T-helper 1 cell treated with Interleukin-12 subunit alpha and Interleukin-12 subunit beta and Interleukin-4 antibody, amounts not matched to agents 30 μg/mL and 1 μg/mL, for 36 hours (primary cell): ENCODE data around the gene TXNDC16.
"Not testable (repeated sequence)": the region's sequence is repeated elsewhere in the genome, so short reads cannot be mapped to it uniquely, and the experiment has no call there.

Experiments
- H3K27ac Mint-ChIP-seq: one replicate; pipeline ENCODE4 v1.8.0; 2021; ENCODE audit warnings: mild to moderate bottlenecking, mixed read lengths
- H3K27me3 Mint-ChIP-seq: one replicate; pipeline ENCODE4 v1.8.0; 2021; ENCODE audit warnings: low read depth, mixed read lengths
- H3K36me3 Mint-ChIP-seq: one replicate; pipeline ENCODE4 v1.8.0; 2021; ENCODE audit warnings: low read depth, mixed read lengths
- H3K4me1 Mint-ChIP-seq: one replicate; pipeline ENCODE4 v1.8.0; 2021; ENCODE audit warnings: low read depth, mixed read lengths
- H3K4me3 Mint-ChIP-seq: one replicate; pipeline ENCODE4 v1.8.0; 2021; ENCODE audit warnings: mild to moderate bottlenecking, moderate library complexity, mixed read lengths
- H3K9me3 Mint-ChIP-seq: one replicate; pipeline ENCODE4 v1.8.0; 2021; ENCODE audit warnings: mixed read lengths

Gene TXNDC16

GRCh38 chr14:52552063-52552988 lies at the start of gene TXNDC16, which contains the start of gene GPR137C:
TXNDC16 (minus strand) TSS chr14:52552505; CDS start chr14:52543557, 8,948 bp downstream.
GPR137C (plus strand) TSS chr14:52552836; CDS start chr14:52553148, 312 bp downstream.
- Mint-ChIP-seq H3K36me3 (no peaks in the 10 kb centered on the region), H3K9me3 (no peaks in the 10 kb centered on the region), H3K27me3 (peaks cover 28% of the 10 kb centered on the region), H3K4me1 (peaks cover 29% of the 10 kb centered on the region), H3K27ac (peak within 1 kb of the TSS; percentile 81), H3K4me3 (peak within 1 kb of the TSS; percentile 91)

- Mint-ChIP-seq H3K4me3 (no peak overlapping the region), H3K27me3 (peaks cover 15% of the 10 kb centered on the region)
These were observed 47.7 kb upstream of the TXNDC16 start for GRCh38 chr14:52599974-52600373.

GRCh38 chr14:52598568-52598967 lies 46.3 kb upstream of the TXNDC16 start:
- Mint-ChIP-seq H3K27me3 (peaks cover 17% of the 10 kb centered on the region), H3K4me1 (peaks cover 2% of the 10 kb centered on the region), H3K9me3 (peaks cover 5% of the 10 kb centered on the region), H3K36me3 (no peaks in the 10 kb centered on the region), H3K27ac (no peak overlapping the region), H3K4me3 (no peak overlapping the region)

More at GRCh38 chr14:52599974-52600373, 47.7 kb upstream of the TXNDC16 start:
- Mint-ChIP-seq H3K27ac (no peak overlapping the region), H3K4me1 (peaks cover 2% of the 10 kb centered on the region), H3K36me3 (no peaks in the 10 kb centered on the region), H3K9me3 (no peaks in the 10 kb centered on the region)

GRCh38 chr14:52596861-52597260 lies 44.6 kb upstream of the TXNDC16 start:
- Mint-ChIP-seq H3K9me3 (peaks cover 6% of the 10 kb centered on the region), H3K27me3 (peaks cover 18% of the 10 kb centered on the region), H3K36me3 (no peaks in the 10 kb centered on the region), H3K4me1 (no peaks in the 10 kb centered on the region), H3K27ac (no peak overlapping the region), H3K4me3 (no peak overlapping the region)

GRCh38 chr14:52596320-52596719 lies 44.0 kb upstream of the TXNDC16 start:
- Mint-ChIP-seq H3K4me3 (no peak overlapping the region), H3K27ac (no peak overlapping the region), H3K9me3 (peaks cover 6% of the 10 kb centered on the region), H3K27me3 (peaks cover 18% of the 10 kb centered on the region), H3K36me3 (no peaks in the 10 kb centered on the region), H3K4me1 (no peaks in the 10 kb centered on the region)

- H3K27me3 Mint-ChIP-seq, result peaks cover 11% of the 10 kb centered on the region
- H3K4me1 Mint-ChIP-seq, result no peaks in the 10 kb centered on the region
- no peak overlapping the region for H3K27ac Mint-ChIP-seq
- H3K4me3 Mint-ChIP-seq, result no peak overlapping the region
- H3K36me3 Mint-ChIP-seq, result no peaks in the 10 kb centered on the region
- peaks cover 6% of the 10 kb centered on the region for H3K9me3 Mint-ChIP-seq
These were observed 38.0 kb upstream of the TXNDC16 start for GRCh38 chr14:52590318-52590717.

- Mint-ChIP-seq H3K36me3 (no peaks in the 10 kb centered on the region), H3K4me3 (no peak overlapping the region), H3K27ac (no peak overlapping the region), H3K27me3 (peaks cover 9% of the 10 kb centered on the region), H3K4me1 (no peaks in the 10 kb centered on the region), H3K9me3 (peaks cover 6% of the 10 kb centered on the region)
These were observed 37.3 kb upstream of the TXNDC16 start for GRCh38 chr14:52589646-52590045.

GRCh38 chr14:52583544-52583943 lies 31.2 kb upstream of the TXNDC16 start:
- no peaks in the 10 kb centered on the region for H3K36me3 Mint-ChIP-seq
- no peaks in the 10 kb centered on the region for H3K4me1 Mint-ChIP-seq
- H3K27ac Mint-ChIP-seq, result no peak overlapping the region
- no peak overlapping the region for H3K4me3 Mint-ChIP-seq
- peaks cover 11% of the 10 kb centered on the region for H3K27me3 Mint-ChIP-seq
- H3K9me3 Mint-ChIP-seq, result no peaks in the 10 kb centered on the region

GRCh38 chr14:52575858-52576257 lies 23.6 kb upstream of the TXNDC16 start:
- H3K4me1 Mint-ChIP-seq, result no peaks in the 10 kb centered on the region
- H3K27ac Mint-ChIP-seq, result no peak overlapping the region
- H3K9me3 Mint-ChIP-seq, result peaks cover 28% of the 10 kb centered on the region
- H3K36me3 Mint-ChIP-seq, result no peaks in the 10 kb centered on the region
- no peak overlapping the region for H3K4me3 Mint-ChIP-seq
- peaks cover 13% of the 10 kb centered on the region for H3K27me3 Mint-ChIP-seq

- not testable (repeated sequence) for H3K4me1 Mint-ChIP-seq, H3K4me3 Mint-ChIP-seq, H3K27ac Mint-ChIP-seq, H3K36me3 Mint-ChIP-seq
- Mint-ChIP-seq H3K27me3 (peaks cover 27% of the 10 kb centered on the region), H3K9me3 (peaks cover 42% of the 10 kb centered on the region)
These were observed 16.1 kb upstream of the TXNDC16 start for GRCh38 chr14:52568454-52568853.

GRCh38 chr14:52563120-52563519 lies 10.8 kb upstream of the TXNDC16 start:
- Mint-ChIP-seq H3K36me3 (peaks cover 1% of the 10 kb centered on the region), H3K27ac (no peak overlapping the region), H3K4me1 (no peaks in the 10 kb centered on the region), H3K27me3 (peaks cover 56% of the 10 kb centered on the region), H3K4me3 (no peak overlapping the region), H3K9me3 (peaks cover 4% of the 10 kb centered on the region)

GRCh38 chr14:52558688-52559087 lies 6.4 kb upstream of the TXNDC16 start:
- H3K27ac Mint-ChIP-seq, result no peak overlapping the region
- H3K36me3 Mint-ChIP-seq, result peaks cover 1% of the 10 kb centered on the region
- H3K4me3 Mint-ChIP-seq, result no peak overlapping the region
- H3K4me1 Mint-ChIP-seq, result peaks cover 8% of the 10 kb centered on the region
- peaks cover 4% of the 10 kb centered on the region for H3K9me3 Mint-ChIP-seq
- peaks cover 74% of the 10 kb centered on the region for H3K27me3 Mint-ChIP-seq

GRCh38 chr14:52553671-52554575 lies 1.6 kb upstream of the TXNDC16 start:
- Mint-ChIP-seq H3K9me3 (peaks cover 4% of the 10 kb centered on the region), H3K4me3 (peak overlapping the region; percentile 91), H3K4me1 (peaks cover 29% of the 10 kb centered on the region), H3K27me3 (peaks cover 44% of the 10 kb centered on the region), H3K27ac (peak overlapping the region; percentile 75), H3K36me3 (peaks cover 1% of the 10 kb centered on the region)

- peaks cover 36% of the 10 kb centered on the region for H3K27me3 Mint-ChIP-seq
- no peak overlapping the region for H3K27ac Mint-ChIP-seq
- peaks cover 29% of the 10 kb centered on the region for H3K4me1 Mint-ChIP-seq
- no peaks in the 10 kb centered on the region for H3K9me3 Mint-ChIP-seq
- no peaks in the 10 kb centered on the region for H3K36me3 Mint-ChIP-seq
- H3K4me3 Mint-ChIP-seq, result peak overlapping the region; percentile 91
These were observed 831 bp upstream of the TXNDC16 start for GRCh38 chr14:52553002-52553670.
